HPDE6-E6E7 (cell line): ENCODE data around the gene NSUN7.

ENCODE experiments used
- DNase-seq: peaks from one replicate; pipeline ENCODE4 v3.0.0; 2011; ENCODE audit warnings: missing footprints; ENCODE audit errors: extremely low spot score

The NSUN7 gene

DNA sequence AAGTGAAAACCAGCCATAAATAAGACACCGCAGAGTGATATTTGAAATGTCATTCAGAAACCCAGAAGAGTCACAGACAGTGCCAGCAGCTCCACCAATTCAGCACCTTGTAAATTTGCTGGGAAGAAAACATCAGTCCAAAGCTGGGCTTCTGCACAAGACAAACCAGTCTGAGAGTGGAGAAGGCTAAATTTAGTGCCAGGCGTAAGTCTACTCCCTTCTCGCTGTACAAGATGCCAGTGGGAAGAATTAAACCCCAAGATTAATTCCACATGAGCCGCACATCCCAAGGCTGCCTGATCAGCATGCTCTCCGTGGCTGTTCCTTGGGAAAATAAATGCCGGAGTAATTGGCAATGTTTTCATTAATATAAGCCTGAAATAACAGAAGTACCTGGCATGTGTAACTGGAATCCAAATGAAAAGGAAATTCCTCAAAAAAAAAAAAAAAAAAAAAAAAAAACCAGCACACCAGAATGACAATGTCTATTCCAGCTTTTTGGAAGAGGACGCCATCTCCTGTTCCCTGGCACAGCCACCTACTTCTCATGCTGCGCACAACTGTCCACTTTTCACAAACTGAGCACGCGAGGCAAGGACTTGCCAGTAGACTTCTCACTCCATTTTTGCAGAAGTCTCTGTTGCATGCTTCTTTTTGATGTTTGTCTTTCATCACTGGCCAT is 95.5 kb downstream of the NSUN7 start:
- no peak for DNase-seq

DNA sequence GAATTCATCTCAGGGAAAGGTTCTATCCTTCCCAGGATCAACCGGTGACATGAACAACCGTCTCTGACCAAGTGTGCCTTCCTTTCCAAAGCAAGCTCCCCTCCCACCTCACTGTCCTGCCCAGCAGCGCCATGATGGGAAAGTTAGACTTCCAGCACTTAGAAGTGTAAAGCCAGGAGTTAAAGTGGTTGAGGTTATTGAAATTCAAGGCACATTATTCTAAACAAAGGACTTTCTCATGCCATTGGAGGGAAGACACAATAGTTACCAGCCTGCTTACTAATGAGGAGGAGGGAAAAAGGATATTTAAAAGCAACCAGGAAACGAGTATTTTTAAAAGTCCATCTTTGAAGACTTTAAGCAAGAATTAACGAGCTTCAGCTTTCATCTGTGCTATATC is 96.8 kb downstream of the NSUN7 start:
- DNase-seq = no peak

DNA sequence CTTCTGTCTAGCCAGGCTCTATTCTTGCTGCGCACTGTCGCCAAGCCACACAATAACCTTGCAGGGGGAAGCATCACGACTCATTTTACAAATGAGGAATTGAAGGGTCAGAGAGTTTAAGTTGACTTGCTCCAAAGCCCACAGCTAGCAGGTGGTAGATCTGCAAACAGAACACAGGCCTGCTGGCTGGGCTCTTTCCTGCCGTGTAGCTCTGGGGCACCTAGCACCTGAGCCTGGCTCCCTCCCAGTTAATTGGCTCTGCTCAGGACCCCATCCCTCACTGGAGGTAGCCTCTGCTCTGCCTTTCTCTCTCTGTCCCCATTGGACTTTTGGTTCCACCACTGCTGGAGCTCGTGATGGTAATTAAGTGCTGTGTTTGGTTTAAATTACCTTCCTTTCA is 98.5 kb downstream of the NSUN7 start:
- no peak for DNase-seq

DNA sequence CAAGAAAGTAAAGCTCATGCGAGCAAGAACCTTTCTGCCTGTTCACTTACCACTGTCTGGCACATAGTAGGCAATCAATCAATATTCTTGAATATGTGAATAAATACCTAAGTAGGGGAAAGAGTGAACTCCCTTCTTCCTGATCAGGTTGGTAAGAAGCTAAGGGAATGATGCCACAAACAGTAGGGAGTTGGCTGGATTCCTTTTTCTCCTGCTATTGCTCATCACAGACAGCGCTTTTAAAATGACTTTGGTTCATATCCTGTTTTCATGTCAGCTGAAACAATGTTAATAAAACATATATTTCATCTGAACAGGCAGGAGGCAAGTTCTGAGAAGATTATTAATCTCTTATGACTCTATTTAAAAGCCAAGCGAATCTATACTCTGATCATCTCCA is 99.2 kb downstream of the NSUN7 start:
- DNase-seq = no peak

DNA sequence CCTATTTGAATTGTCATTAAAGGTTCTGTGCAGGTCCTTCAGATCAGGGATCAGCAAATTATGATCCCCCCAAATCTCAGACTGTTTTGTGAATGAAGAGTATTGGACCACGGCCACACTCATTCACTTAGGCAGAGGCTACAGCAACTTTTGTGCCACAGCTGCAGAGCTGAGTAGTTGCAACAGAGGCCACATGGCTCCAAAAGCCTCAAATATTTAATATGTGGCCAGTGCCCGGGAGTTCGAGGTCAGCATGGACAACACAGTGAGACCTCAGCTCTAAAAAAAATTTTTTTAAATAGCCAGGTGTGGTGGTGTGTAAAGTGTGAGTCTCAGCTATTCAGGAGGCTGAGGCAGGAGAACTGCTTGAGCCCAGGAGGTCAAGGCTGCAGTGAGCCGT is 100.7 kb downstream of the NSUN7 start:
- no peak for DNase-seq

DNA sequence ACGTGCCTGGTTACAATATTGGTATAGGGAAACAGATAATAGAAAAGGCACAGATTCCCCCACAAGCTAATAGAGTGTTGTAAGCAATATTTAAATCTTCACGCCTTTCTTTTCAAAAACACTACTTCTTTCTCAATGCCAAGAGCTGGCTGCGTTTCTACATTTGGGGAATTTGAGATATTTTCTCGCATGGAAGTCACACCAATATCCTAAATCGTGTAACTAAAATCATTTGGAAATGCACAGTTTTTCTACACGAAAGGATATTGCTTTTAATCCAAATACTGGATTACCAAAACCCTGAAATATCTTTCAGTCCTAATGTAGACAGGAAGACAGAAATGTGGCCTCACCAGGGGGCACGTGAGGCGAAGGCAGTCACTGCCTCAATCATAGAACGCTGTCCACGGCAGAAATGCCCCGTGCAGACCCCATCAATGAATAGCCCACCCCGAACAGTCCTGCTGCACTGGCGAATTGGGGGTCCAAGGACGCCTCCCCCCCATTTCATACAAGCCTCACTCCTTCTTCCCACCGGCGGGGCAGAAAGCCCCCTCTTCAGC is 106.6 kb downstream of the NSUN7 start:
- DNase-seq = no peak

DNA sequence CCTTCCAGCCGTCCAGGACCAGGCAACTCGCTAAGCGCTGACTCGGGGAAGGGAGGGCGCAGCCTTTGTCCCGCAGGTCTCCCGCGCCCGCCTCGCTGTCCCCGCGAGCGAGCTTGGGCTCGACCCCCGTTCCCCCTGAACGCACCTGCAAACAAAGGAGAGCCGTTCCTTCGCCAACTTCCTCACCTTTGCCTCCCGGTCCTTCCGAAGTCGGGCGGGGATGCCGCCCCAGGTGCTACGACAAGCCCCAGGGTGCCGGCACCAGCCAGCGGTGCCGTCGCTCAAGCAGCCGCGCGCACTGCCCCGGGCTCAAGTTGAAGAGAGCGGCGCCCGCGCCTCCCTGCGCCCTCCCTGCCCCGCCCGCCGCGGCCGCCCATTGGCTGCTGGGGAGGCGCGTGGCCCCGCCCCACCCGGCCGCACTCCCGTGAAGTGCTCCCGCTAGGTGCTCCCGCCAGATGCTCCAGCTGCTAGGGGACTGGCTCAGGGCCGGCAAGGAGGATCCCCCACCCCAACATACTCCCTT is 107.1 kb downstream of the NSUN7 start:
- DNase-seq = peak; percentile 71

DNA sequence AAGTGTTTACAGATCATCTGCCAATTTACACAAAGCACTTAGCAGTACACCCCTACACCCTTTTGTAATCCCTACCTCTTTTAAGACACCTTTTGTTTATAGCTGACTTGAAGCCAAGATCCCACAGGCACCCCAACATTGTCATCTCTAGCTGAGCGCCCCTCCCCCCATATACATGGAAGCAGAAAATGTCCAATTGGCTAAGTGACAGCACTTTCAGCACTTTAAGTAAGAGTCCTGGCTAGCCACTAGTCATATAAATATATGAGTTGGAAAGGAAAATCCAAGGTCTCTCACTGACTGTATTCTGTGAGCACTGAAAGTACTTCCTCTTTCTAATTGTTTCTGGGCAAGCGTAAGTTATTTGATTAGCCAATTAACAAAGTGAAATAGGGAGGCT is 108.2 kb downstream of the NSUN7 start:
- DNase-seq = no peak

DNA sequence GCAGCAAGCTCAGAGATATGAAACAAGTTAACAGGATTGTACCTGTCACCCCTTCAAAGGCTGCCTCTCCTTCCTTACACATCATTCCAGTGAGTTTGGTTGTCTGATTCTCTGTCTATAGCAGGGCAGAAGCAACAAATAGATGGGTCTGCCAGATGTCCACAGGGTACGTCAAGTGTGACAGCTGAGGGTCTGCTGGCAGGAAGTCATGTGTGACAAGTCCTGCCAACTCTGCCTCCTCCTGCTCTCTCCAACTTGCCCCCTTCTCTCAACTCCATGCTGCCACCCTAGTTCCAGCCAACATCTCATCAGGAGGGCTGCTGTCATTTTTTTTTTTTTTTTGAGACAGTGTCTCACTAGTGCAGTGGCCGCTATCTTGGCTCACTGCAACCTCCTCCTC is 109.2 kb downstream of the NSUN7 start:
- DNase-seq = no peak
